WERI-Rb-1 (cell line): Measurements from ENCODE around the gene ARL5C.

Experiments
- DNase-seq: peaks from one replicate; pipeline ENCODE4 v3.0.0-alpha.2; 2020
- H3K27ac ChIP-seq: fragments of 250-450 bp; sonication (Bioruptor Pico); 2 replicates; pipeline ENCODE4 v1.5.1; 2020; ENCODE audit warnings: mild to moderate bottlenecking, moderate library complexity
- H3K27me3 ChIP-seq: fragments of 250-450 bp; sonication (Bioruptor Pico); 2 replicates; pipeline ENCODE4 v1.5.1; 2021; ENCODE audit warnings: mild to moderate bottlenecking, low read depth, moderate library complexity; ENCODE audit not compliant: insufficient read depth, severe bottlenecking
- H3K36me3 ChIP-seq: fragments of 250-450 bp; sonication (Bioruptor Pico); 2 replicates; pipeline ENCODE4 v1.5.1; 2020; ENCODE audit warnings: mild to moderate bottlenecking, moderate library complexity
- H3K4me3 ChIP-seq: 2 replicates; pipeline ENCODE4 v1.5.1; 2011; ENCODE audit warnings: low read depth, mild to moderate bottlenecking, control low read depth, low read length
- H3K9me3 ChIP-seq: fragments of 250-450 bp; sonication (Bioruptor Pico); 2 replicates; pipeline ENCODE4 v1.5.1; 2021; ENCODE audit warnings: mild to moderate bottlenecking, moderate library complexity; ENCODE audit not compliant: severe bottlenecking
- CTCF ChIP-seq: IDR thresholded peaks from 2 replicates; pipeline ENCODE4 v1.5.1; 2011; ENCODE audit warnings: low read depth, mild to moderate bottlenecking, control low read depth, inconsistent platforms, low read length

Gene ARL5C

GRCh38 chr17:39193346-39193745 lies 27.4 kb upstream of the ARL5C start:
- no peak for DNase-seq
- Histone ChIP-seq H3K36me3 (peaks cover 37% of the 10 kb centered on the region), H3K9me3 (no peaks in the 10 kb centered on the region), H3K4me3 (no peak overlapping the region), H3K27me3 (no peaks in the 10 kb centered on the region), H3K27ac (no peak overlapping the region)
- no peak for TF ChIP-seq CTCF

- Histone ChIP-seq H3K27me3 (no peaks in the 10 kb centered on the region), H3K9me3 (no peaks in the 10 kb centered on the region), H3K4me3 (no peak overlapping the region), H3K27ac (no peak overlapping the region), H3K36me3 (peaks cover 37% of the 10 kb centered on the region)
- no peak for TF ChIP-seq CTCF
- DNase-seq: no peak
These were observed 26.9 kb upstream of the ARL5C start for GRCh38 chr17:39192901-39193300.

DNA sequence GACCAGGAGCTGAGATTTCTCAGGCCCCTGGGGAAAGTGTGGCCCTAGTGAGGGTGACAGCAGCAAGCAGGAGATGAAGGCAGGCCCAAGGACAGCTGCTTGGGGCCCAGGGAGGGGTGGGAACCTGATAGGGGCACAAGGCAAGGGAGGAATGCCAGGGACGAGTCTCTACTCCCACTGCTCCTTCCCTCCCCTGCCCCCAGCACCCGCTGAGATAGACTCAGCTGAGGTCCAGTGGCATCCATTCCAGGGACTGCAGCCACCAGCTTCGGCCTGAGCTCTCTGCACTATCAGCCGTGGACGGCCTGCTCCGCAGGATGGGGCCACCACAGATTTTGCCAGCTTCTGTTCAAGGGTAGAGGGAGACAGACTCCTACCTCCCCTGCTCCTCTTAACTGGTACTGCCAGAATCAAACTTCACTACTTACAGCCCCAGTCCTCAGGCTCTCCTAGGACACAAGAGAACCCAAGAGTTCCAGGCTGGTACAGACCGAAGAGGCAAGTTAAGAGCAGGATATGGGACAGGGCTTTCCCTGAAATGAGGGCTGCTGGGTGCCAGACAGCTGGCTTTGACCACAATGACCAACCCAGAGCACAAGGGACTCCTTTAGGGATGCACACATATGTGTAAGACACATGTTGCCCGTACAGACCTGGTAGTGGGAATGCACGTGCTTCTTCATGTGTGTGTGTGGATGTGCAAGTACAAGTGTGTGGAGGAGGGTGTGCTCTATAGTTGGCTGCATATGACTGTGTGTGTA lies 26.0 kb upstream of the ARL5C start:
- no peaks in the 10 kb centered on the region for H3K27me3 ChIP-seq
- no peak for TF ChIP-seq CTCF
- no peaks in the 10 kb centered on the region for H3K9me3 ChIP-seq
- no peak overlapping the region for H3K27ac ChIP-seq
- H3K4me3 ChIP-seq: no peak overlapping the region
- no peak for DNase-seq
- peaks cover 42% of the 10 kb centered on the region for H3K36me3 ChIP-seq

DNA sequence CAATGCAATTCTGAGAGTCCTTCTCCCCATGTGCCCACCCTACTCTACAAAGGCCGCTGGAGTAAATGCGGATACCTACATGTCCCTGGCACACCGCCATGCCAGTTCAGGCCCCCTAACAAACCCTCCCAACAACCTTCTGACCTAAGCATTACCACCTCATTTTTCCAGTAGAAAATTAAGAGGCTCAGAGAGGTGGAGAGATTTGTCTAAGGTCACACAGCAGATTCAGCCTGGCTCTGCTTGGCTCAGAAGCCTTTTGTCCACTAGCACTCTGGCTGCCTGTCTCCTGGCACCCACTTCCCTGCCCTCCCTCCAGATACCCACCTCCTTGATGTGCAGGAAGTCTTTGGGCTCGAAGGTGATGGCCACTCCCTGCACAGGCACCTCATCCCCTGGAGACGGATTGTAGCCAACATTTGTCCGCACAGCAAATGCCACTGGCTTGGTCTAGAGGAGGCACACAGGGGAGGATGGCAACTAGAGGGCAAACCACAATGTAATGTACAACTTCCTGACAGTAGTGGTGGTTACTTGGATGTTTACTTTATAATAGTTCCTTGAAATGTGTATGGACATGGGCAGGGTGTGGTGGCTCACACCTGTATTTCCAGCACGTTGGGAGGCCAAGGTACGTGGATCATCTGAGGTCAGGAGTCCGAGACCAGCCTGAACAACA lies 21.3 kb upstream of the ARL5C start:
- no peaks in the 10 kb centered on the region for H3K27me3 ChIP-seq
- no peak for DNase-seq
- no peak overlapping the region for H3K27ac ChIP-seq
- H3K36me3 ChIP-seq: peaks cover 46% of the 10 kb centered on the region
- TF ChIP-seq CTCF: no peak
- no peak overlapping the region for H3K4me3 ChIP-seq
- no peaks in the 10 kb centered on the region for H3K9me3 ChIP-seq

- H3K36me3 ChIP-seq: peaks cover 46% of the 10 kb centered on the region
- no peak for TF ChIP-seq CTCF
- DNase-seq: no peak
These were observed 20.6 kb upstream of the ARL5C start for GRCh38 chr17:39186481-39187002.

More at GRCh38 chr17:39186481-39187002, 20.6 kb upstream of the ARL5C start:
- no peaks in the 10 kb centered on the region for H3K9me3 ChIP-seq
- H3K27ac ChIP-seq: no peak overlapping the region
- no peak overlapping the region for H3K4me3 ChIP-seq
- H3K27me3 ChIP-seq: no peaks in the 10 kb centered on the region
